ENCODE results near the gene KIF21B. TPM values are rescaled to one million over a fixed set of nuclear protein-coding genes. Genes with fewer than 3 reads are reported as not detected.

Gene KIF21B
- total RNA-seq, 4 donors from 2014 or later = 3.2 to 40.4 (median 22.7) TPM

DNA sequence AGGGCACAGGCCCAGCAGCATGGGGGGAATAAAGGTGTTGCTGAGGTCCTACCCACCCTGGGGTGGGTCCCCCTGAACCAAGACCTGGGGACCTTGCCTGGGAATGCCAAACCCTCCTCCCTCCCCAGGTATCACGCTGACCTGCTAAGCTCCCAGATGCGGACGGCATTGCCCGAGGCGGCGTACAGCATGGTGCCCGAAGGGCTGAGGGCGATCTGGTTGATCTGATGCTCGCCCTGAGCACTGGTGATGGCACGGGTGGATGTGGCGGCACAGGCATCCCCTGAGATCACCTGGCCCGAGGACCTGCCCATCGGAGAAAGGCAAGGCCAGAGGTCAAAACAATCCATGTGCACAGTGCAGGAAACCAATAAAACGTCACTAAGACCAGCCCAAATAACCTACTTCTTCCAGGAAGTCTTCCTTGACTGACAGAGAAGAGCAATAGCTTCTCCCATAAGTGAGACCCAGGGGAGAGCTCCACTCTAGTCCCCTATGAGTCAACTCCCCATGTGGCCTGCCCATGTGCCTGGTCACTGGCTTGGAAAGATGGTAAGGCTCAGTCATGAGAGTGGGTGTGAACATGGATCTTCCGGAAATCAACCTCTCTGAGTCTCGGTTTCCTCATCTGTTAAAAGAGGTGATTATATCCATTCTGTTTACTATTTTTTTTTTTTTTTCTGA lies 46.3 kb downstream of the KIF21B start:
- Histone ChIP-seq H3K27me3 (no peaks in the 10 kb centered on the region), H3K9me3 (no peaks in the 10 kb centered on the region), H3K4me3 (no peak overlapping the region), H3K4me1 (peaks cover 1 to 15% (median 6%) of the 10 kb centered on the region in 4 donors), H3K27ac (no peak overlapping the region), H3K36me3 (no peaks in the 10 kb centered on the region)
- in situ Hi-C loops (cut with MboI; ENCODE audit: low pct_ligation_motif_present in 1 of 4, low pct_unique_long_range_greater_than_20kb in 1 of 4, low sequenced_read_pairs in 3 of 4) = loop anchor here in 3 of 4 donors (5.0 to 25.0 kb wide), 3 partner anchors 65 to 138 kb away; partner anchors contain the start of gene CACNA1S (in 2 of the 3)
- TF ChIP-seq POLR2AphosphoS5 (IDR thresholded peaks at IDR 0.05) = no peak
- TF ChIP-seq, protein P1, sequence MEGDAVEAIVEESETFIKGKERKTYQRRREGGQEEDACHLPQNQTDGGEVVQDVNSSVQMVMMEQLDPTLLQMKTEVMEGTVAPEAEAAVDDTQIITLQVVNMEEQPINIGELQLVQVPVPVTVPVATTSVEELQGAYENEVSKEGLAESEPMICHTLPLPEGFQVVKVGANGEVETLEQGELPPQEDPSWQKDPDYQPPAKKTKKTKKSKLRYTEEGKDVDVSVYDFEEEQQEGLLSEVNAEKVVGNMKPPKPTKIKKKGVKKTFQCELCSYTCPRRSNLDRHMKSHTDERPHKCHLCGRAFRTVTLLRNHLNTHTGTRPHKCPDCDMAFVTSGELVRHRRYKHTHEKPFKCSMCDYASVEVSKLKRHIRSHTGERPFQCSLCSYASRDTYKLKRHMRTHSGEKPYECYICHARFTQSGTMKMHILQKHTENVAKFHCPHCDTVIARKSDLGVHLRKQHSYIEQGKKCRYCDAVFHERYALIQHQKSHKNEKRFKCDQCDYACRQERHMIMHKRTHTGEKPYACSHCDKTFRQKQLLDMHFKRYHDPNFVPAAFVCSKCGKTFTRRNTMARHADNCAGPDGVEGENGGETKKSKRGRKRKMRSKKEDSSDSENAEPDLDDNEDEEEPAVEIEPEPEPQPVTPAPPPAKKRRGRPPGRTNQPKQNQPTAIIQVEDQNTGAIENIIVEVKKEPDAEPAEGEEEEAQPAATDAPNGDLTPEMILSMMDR (IDR thresholded peaks at IDR 0.05) = no peak
- WGBS, 2 donors (ENCODE audit: low coverage in 1 of 2) = 90 to 95% methylated on average over 10 to 16 of the region's 16 CpGs
- no peak for DNase-seq
- intact Hi-C loops (cut with DNase I; ENCODE audit: low total_unique reads) = loop anchor here (10.0 kb wide), 1 partner anchor 248 kb away; no protein-coding TSS in a partner anchor

DNA sequence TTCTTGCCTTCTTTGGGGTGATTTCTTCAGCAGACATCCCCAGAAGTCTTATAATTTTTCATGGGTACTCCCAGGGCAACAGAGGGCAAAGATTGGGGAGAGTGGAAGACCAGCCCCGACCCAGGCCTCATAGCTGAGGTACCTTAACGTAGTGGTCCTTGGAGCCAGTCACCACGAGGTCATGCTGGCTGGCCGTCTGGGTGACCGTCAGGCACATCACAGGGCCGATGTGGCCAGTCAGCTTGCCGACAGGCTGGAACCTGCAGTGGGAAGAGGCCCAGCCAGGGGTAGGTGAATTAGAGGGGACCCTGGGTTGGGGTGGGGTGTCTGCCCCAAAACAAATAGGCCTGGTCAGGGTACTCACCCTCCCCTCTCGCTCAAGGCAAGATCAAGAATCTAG lies 46.9 kb downstream of the KIF21B start:
- 96% methylated on average over 8 of the region's 8 CpGs; no CpG with 5 or more reads in 1 of the 2 donors for WGBS, 2 donors (ENCODE audit: low coverage in 1 of 2)
- in situ Hi-C loops (cut with MboI; ENCODE audit: low pct_ligation_motif_present in 1 of 4, low pct_unique_long_range_greater_than_20kb in 1 of 4, low sequenced_read_pairs in 3 of 4) = loop anchor here in 3 of 4 donors (5.0 to 25.0 kb wide), 3 partner anchors 66 to 138 kb away; partner anchors contain the start of gene CACNA1S (in 2 of the 3)
- TF ChIP-seq EP300 (IDR thresholded peaks at IDR 0.05; ENCODE audit: low read depth) (no peak), POLR2A (IDR thresholded peaks at IDR 0.05) (no peak), POLR2AphosphoS5 (IDR thresholded peaks at IDR 0.05) (no peak)
- TF ChIP-seq, protein P1 (IDR thresholded peaks at IDR 0.05) = no peak
- no peak overlapping the region for H3K27ac ChIP-seq
- DNase-seq = no peak
- no peaks in the 10 kb centered on the region for H3K36me3 ChIP-seq
- intact Hi-C loops (cut with DNase I; ENCODE audit: low total_unique reads) = loop anchor here (10.0 kb wide), 1 partner anchor 248 kb away; no protein-coding TSS in a partner anchor
- no peaks in the 10 kb centered on the region for H3K27me3 ChIP-seq
- no peak overlapping the region for H3K4me3 ChIP-seq
- H3K4me1 ChIP-seq = peaks cover 3 to 20% (median 12%) of the 10 kb centered on the region in 4 donors
- no peaks in the 10 kb centered on the region for H3K9me3 ChIP-seq

DNA sequence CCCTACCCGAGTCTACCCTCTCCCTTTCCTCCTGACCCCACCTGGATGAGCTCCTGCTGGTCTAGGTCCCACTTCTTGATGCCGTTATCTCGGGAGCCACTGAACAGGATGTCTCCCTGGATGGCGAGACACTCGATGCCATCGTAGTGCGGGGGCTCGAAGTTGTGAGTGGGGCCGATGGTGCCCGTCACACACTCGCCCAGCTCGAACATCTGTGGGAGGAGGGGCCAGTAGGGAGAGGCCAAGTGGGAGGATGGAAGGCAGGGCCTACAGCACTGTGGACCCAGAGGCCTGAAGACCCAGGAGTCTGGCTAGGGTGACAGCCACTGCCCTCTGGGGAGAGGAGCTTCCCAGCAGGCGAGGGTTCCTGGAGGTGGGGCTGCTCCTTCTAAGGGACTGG lies 48.1 kb downstream of the KIF21B start:
- H3K9me3 ChIP-seq = no peaks in the 10 kb centered on the region
- no peak overlapping the region for H3K4me3 ChIP-seq
- 92 to 94% methylated on average over 5 to 13 of the region's 13 CpGs for WGBS, 2 donors (ENCODE audit: low coverage in 1 of 2)
- in situ Hi-C loops (cut with MboI; ENCODE audit: low pct_ligation_motif_present in 1 of 4, low pct_unique_long_range_greater_than_20kb in 1 of 4, low sequenced_read_pairs in 3 of 4) = loop anchor here in 3 of 4 donors (5.0 to 25.0 kb wide), 3 partner anchors 67 to 139 kb away; partner anchors contain the start of gene CACNA1S (in 2 of the 3)
- intact Hi-C loops (cut with DNase I; ENCODE audit: low total_unique reads) = loop anchor here (10.0 kb wide), 1 partner anchor 249 kb away; no protein-coding TSS in a partner anchor
- DNase-seq = no peak
- no peak overlapping the region for H3K27ac ChIP-seq
- peaks cover 3 to 22% (median 13%) of the 10 kb centered on the region in 4 donors for H3K4me1 ChIP-seq
- H3K36me3 ChIP-seq = no peaks in the 10 kb centered on the region
- no peaks in the 10 kb centered on the region for H3K27me3 ChIP-seq
- TF ChIP-seq POLR2A (IDR thresholded peaks at IDR 0.05) (no peak), EP300 (IDR thresholded peaks at IDR 0.05; ENCODE audit: low read depth) (no peak)
- TF ChIP-seq, protein P1 (IDR thresholded peaks at IDR 0.05) = no peak

DNA sequence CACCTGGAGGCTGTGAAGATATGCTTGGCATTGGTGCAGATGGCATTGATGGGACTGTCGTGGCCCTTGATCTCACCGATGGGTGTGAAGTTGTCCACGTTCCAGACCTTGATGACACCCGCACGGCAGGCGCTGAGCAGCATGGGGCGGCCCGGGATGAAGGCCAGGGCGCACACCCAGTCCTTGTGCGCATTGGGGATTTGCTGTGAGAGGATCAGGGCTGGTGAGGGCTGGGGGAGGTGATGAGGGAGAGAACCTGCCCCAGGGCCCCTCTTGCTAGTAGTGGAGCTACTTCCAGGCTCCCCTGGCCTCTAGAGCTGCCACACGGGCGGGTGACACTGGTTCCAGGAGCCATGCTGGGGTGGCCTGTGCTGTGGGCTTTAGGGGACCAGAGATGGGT lies 48.8 kb downstream of the KIF21B start:
- no peaks in the 10 kb centered on the region for H3K27me3 ChIP-seq
- WGBS, 2 donors (ENCODE audit: low coverage in 1 of 2) = 60% methylated on average over 10 of the region's 12 CpGs; no CpG with 5 or more reads in 1 of the 2 donors
- intact Hi-C loops (cut with DNase I; ENCODE audit: low total_unique reads) = loop anchor here (5.0 to 10.0 kb wide), 2 partner anchors 138 to 250 kb away; partner anchors contain the start of gene CACNA1S
- H3K36me3 ChIP-seq = no peaks in the 10 kb centered on the region
- no peak overlapping the region for H3K27ac ChIP-seq
- peaks cover 3 to 22% (median 13%) of the 10 kb centered on the region in 4 donors for H3K4me1 ChIP-seq
- peak; percentile 24 for DNase-seq
- no peaks in the 10 kb centered on the region for H3K9me3 ChIP-seq
- no peak for TF ChIP-seq POLR2A (IDR thresholded peaks at IDR 0.05)
- in situ Hi-C loops (cut with MboI; ENCODE audit: low pct_ligation_motif_present in 1 of 4, low pct_unique_long_range_greater_than_20kb in 1 of 4, low sequenced_read_pairs in 3 of 4) = loop anchor here in 3 of 4 donors (5.0 to 25.0 kb wide), 3 partner anchors 68 to 140 kb away; partner anchors contain the start of gene CACNA1S (in 2 of the 3)
- H3K4me3 ChIP-seq = no peak overlapping the region
